ENCODE results near the gene CCND1. TPM values are rescaled to one million over a fixed set of nuclear protein-coding genes. Genes with fewer than 3 reads are reported as not detected.

Gene CCND1
- total RNA-seq, 1 donor from 2014 or later, result 136 TPM

DNA sequence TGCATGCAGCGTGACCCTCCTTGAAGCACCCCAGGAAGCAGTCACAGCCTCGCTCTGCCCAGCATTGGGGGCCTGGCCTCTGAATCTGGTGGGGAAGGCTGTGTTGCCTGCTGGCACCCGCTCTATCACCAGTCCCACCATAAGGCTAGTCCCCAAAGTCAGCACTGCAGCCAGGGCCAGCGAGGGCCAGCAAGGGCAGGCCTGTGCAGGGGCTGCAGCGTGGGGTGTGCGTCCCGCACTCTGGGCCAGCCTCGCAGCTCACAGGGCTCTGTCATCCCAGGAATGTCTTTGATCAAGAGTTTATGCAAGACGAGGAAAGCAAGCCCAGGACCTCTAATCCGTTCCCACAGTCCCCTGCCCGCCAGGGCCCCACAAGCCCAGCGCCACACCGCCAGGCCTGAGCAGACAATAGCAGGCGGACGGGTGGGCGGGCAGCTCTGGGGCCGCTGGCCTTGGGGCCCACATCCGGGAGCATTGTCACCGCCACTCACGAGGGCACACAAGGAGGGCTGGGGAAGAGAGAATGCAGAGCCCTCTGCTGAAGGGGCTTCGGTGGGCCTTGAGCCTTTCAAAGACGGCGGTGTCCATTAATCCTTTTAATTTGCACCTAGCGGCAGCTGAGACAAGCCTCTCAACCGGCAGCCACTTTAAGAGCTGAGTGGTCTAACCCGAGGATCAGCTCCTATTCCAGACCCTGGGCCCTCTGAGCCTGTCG is 17.1 kb downstream of the CCND1 start:
- ATAC-seq (ENCODE audit: poor library complexity) (no peak), DNase-seq (no peak)
- intact Hi-C loops (cut with DNase I), result no loop called here

DNA sequence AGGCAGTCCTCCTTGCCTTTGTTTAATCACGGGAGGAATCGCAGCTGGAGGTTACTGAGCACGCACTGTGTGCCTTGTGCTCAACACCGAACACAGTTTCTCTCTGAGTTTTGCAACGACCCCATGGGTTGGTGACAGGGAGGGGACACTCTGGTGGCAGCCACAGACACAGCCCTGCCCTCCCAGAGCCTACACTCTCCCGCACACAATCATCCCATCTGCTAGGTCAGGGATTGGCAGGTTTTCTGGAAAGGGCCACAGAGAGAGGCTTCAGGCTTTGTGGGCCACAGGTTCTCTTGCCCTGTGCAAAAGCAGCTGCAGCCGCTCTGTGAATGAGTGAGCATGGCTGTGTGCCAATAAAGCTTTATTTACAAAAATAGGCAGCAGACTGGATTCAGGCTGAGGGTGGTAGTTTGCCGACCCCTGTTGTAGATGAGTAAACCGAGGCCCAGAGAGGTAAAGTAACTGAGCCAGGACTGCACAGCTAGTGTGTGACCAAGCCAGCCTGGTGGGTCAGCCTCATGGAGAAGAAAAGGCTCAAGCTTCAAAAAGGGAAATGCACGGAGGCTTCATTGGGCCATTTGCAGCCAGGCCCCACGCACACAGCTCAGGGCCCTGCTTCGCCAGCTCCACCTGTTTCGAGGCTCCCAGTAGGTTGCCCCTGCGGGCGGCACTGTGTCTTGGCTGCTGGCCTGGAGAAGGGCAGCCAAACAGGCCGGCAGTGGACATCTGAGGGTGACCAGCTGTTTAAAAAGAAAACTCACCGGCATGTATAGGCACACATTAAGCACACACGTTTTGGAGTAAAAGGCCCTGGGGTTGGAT is 17.9 kb downstream of the CCND1 start:
- no peak for ATAC-seq (ENCODE audit: poor library complexity)
- intact Hi-C loops (cut with DNase I), result no loop called here
- DNase-seq, result no peak

DNA sequence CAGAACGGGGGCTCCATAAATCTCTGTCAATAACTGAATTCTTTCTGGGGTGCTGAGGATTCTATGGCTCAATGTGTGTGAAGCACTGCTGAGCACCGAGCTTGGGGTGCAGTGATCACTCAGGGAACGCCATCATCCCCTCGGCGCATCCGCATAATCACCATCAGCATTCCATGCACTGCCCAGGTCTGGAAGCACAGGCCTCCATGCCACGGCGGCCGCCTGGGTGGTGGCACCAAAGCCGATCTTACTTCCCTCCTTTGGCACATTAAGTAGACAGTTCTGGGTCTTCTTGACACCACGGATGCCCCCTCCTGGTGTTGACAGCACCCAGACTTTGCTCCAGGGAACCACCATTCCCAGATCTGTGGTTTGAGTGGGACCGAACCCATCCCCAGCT is 18.6 kb downstream of the CCND1 start:
- ATAC-seq (ENCODE audit: poor library complexity), result no peak
- DNase-seq, result no peak
- intact Hi-C loops (cut with DNase I), result no loop called here

DNA sequence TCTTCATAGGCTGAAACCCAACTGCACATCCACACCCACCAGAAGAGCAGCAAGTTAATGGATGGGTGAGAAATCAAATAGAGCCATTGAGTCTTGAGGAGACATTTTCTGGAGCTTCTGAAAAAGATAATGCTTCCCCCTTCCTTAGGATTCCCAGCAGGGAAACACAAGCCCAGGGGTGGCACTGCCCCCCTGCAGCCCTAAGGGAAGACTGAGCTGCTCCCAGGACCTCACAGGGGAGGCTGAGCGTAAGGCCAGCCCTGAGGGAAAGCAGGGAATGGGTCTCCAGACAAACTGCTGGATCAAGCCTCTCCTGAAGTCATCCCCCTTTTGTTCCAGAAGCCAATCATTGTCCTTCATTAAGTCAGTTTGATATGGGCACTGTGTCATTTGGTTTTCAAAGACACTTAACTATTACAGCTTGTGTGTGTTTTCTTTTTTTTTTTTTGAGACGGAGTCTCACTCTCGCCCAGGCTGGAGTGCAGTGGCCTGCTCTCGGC is 19.1 kb downstream of the CCND1 start:
- intact Hi-C loops (cut with DNase I), result no loop called here
- DNase-seq, result no peak
- ATAC-seq (ENCODE audit: poor library complexity), result no peak

DNA sequence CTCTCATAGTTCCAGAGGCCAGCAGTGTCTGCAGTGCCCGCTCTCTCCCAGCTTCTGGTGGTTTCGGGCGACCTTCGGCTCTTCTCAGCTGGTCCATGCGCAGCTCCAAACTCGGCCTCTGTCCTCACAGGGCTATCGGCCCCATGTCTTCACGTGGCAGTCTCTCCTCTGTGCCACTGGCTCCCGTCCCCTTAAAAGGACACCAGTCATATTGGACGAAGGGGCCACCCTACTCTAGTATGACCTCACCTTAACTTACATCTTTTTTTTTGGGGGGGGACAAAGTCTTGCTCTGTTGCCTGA is 20.4 kb downstream of the CCND1 start:
- DNase-seq, result no peak
- intact Hi-C loops (cut with DNase I), result no loop called here
- ATAC-seq (ENCODE audit: poor library complexity), result no peak

DNA sequence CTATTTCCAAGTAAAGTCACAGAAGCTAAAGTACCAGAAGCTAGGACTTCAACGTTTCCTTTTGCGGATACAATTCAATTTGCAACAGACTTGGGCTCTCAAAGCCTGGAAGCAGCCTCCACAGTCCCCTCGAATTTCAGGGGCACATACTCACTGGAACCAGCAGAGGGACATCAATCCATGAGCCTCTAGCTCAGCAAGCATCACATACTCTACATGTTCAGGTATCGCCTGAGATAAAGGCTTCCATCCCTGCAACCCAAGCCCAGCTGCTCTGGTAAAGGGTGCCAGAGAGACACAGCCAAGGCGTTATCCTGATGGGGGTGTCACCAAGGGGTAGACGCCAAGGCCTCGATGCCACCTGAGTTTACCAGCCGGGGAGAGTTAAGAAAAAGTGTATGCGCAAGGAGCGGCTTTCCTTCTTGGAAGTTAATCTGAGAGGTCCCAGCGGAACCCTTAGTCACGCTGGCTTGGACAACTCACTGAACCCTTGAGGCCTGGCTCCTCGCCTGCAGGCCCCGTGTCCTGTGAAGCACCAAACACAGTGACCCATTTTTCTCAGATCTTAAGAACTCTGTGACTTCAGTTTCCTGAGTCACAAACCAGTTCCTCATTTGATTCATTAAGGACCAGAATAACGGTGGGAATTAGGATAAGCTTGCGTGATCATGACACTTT is 21.2 kb downstream of the CCND1 start:
- ATAC-seq (ENCODE audit: poor library complexity) (peak; percentile 63), DNase-seq (peak; percentile 67)
- intact Hi-C loops (cut with DNase I), result no loop called here

DNA sequence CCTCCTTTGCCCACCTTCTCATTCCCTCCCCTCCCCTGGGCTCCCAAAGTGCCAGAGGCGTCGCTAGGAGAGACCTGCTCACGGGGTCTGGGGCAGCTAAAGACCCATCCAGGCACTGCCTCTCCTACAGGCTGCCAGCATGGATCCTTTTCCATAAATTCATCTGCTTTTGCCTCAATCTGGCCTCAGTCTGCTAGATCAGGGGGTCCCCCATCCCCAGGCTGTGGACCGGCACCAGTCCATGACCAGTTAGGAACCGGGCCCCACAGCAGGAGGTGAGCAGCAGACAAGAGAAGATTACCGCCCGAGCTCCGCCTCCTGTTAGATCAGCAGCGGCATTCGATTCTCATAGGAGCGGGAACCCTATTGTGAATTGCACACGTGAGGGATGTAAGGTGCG is 21.9 kb downstream of the CCND1 start:
- peak; percentile 32 for DNase-seq
- ATAC-seq (ENCODE audit: poor library complexity), result no peak
- intact Hi-C loops (cut with DNase I), result no loop called here

DNA sequence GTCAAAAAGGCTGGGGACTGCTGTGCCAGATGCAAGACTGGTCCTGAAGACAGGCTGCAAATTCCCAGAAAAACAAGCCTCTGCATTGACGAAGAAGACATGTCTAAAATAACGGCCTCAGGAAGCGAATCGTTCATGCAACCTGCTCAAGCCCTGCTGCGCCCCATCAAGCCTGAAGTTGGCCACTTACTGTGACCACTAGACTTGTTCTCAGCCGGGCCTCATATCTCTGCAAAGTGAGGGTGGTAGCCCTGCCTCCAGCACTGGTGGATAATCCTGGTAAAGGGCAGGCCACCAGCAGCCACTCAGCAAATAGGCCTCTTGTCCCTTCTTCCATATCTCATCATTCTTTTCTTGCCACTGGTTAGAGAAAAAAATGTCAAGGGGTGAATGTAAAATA is 22.4 kb downstream of the CCND1 start:
- intact Hi-C loops (cut with DNase I), result no loop called here
- no peak for ATAC-seq (ENCODE audit: poor library complexity)
- DNase-seq, result no peak

DNA sequence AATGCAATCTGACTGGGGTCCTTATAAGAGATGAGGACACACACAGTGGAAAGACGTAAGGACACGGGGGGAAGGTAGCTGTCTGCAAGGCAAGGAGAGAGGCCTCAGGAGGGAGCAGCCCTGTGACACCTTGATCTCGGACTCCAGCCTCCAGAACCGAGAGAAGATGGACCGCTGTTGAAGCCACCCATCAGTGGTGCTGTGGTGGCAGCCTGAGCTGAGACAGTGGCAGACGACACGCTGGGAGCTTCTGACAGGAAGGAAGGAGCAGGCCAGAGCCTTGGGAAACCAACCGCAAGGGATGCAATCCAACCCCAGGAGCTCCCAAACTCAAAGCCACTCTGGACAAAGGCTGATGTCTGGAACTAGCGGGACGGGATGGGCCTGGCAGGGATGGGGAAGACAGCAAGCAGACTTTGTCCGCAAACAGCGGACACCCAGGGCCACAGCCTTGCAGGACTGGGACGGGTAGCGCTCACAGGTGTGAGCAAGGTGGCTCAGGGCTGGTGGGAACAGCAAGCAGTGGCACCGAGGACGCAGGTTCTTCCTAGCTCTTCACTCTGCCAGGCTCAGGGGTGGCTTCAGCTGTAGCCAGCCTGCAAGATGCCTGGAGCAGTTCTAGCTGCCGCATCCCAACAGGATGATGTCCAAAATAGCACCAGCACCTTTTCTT is 23.3 kb downstream of the CCND1 start:
- ATAC-seq (ENCODE audit: poor library complexity) (no peak), DNase-seq (peak; percentile 24)
- intact Hi-C loops (cut with DNase I), result no loop called here

DNA sequence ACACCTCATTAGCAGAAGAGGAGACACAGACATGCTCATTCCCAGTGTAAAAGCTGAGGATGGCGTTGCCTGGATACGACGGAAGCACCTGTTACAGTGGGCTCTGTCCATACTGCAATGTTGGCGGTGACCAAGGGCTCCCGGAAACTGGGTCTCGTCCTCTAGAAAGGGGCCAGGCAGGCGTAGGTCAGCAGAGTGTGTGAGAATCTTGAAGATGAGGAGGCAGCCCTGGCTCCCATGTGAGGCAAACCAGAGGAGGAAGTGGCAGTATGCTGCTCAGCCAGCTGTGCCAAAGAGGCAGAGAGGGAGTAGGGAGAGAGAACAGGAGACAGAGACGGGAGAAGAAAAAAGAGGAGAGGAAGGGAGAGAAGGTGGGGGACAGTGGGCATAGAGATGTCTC is 23.9 kb downstream of the CCND1 start:
- DNase-seq, result peak; percentile 36
- intact Hi-C loops (cut with DNase I), result no loop called here
- ATAC-seq (ENCODE audit: poor library complexity), result no peak

DNA sequence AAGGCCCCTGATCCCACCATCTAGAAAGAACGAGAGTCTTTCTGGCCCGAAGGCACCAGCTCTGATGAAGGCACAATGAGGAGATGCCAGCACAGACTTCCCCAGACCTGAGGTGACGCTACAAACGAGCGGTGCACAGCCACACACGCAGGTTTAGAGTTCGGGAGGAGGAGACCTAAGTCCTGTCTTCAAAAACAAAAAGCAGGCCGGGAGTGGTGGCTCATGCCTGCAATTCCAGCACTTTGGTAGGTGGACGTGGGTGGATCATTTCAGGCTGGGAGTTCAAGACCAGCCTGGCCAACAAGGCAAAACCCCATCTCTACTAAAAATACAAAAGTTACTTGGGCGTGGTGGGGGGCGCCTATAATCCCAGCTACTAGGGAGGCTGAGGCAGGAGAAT is 24.7 kb downstream of the CCND1 start:
- DNase-seq, result peak; percentile 17
- ATAC-seq (ENCODE audit: poor library complexity), result no peak
- intact Hi-C loops (cut with DNase I), result no loop called here

DNA sequence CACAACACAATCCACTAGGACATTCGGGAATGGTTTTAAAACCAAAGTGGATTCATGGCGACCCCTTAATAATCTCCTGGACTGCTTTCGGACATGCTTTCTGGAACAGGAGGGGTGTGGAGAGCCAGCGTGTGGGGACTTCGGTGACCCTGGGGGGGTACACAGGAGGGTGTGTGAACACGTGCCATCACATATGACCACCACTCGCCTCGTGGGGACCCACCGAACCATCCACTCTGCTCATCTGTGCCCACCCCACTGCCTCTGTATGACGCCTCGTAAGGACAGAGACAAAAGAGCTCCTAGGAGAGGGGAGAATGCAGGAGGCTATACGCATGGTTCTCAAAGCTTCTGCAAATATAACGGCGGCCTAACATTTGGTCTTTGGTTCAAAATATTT is 25.3 kb downstream of the CCND1 start:
- ATAC-seq (ENCODE audit: poor library complexity) (no peak), DNase-seq (peak; percentile 22)
- intact Hi-C loops (cut with DNase I), result no loop called here

DNA sequence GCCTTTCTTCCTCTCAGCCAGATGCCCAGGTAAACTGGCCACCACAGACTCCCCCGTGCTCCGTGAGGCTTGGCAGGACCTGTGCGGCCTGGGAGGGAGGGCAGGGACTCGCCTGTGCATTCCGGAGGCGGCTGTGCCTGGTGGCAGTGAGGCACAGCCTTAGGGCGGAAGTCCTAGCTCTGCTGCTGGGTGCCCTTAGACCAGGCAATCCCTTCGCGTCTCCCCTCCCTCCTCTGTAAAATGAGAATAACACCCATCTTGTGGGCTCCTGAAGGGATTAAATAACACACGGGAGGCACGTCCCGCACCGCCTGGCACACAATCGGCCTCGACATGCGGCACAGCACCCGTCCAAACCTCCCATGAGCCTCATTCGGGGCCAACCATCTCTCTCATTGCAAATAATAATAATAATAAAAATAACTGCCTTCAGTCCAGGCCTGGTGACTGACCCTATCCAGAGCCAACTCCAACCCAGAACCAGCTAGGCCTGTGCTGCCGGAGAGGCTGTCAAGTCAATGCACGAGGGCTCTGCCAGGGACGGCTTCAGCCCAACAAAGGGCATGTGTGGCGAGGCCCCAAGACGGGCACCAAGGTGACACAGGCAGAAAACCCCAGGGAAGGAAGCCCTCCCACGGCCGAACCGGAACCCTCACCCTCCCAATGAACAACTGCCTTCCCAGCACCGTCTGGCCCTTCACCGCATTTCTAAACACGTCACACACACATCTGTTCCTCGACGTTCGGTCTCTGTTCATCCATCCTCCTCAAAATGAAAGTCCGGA is 26.0 kb downstream of the CCND1 start:
- DNase-seq (peak; percentile 33), ATAC-seq (ENCODE audit: poor library complexity) (no peak)
- intact Hi-C loops (cut with DNase I), result no loop called here

DNA sequence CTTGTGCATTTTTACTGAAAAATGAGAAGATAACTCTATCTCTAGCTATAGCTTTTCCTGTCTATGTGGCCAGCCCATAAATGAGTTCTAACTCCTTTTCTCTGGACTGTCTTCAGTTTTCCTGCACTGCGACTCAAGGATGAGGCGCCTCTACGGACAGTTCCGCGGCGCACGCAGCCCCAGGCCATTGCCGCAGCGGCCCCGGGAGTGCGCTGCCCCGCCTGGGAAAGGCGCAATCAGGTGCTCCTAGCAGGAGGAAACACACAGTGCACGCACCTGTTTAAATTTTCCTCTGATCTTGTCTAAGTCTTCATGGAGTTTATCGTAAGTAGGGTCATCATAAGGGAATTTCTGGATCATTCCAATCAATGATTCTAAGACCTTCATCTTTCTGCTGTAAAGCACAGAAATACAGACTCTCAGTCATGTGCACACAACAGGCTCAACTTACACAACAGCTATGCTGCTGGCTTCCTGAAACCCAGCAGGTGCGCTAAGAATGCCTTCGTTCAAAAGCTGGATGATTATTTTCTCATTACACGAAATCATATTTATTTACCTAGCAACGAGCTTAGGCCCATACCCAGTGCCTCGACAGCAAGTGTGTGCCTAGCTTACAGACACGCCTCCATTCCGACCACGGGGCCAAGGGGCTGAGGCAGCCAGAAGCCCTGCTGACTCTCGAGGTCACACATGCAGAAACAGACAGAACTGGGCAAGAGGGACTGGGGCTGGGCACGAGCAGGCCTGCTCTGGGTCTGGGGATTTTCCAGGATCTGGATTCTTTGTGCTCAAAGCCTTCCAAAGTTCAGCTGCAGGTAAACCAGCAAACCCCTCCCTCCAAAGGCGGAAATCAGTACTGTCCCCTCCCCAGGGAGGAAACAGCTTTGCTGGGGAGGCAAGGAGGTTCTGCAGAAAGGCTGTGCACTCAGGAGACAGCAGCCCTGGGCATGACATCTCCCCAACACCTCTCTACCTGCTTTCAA is 27.0 kb downstream of the CCND1 start:
- ATAC-seq (ENCODE audit: poor library complexity) (no peak), DNase-seq (peak; percentile 16)
- intact Hi-C loops (cut with DNase I), result no loop called here

DNA sequence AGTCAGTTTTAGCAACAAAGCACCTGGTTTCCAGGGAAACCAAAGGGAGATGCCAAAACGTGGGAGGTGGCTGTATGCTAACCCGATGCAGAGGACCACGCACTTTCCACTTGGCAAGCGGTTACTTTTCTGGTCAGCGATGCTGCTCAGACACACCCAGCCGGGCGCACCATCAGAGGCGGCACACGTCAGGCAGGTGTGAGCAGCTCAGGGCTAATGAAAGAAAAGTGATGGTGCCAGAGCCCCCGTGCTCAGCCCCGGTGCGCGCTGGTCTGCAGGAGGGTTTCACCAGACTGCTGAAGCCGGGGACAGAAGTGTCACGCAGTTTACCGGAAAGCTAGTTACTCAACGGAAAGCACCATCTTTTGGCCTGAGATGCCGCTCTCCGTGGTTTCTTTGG is 28.5 kb downstream of the CCND1 start:
- DNase-seq (no peak), ATAC-seq (ENCODE audit: poor library complexity) (no peak)
- intact Hi-C loops (cut with DNase I), result no loop called here

DNA sequence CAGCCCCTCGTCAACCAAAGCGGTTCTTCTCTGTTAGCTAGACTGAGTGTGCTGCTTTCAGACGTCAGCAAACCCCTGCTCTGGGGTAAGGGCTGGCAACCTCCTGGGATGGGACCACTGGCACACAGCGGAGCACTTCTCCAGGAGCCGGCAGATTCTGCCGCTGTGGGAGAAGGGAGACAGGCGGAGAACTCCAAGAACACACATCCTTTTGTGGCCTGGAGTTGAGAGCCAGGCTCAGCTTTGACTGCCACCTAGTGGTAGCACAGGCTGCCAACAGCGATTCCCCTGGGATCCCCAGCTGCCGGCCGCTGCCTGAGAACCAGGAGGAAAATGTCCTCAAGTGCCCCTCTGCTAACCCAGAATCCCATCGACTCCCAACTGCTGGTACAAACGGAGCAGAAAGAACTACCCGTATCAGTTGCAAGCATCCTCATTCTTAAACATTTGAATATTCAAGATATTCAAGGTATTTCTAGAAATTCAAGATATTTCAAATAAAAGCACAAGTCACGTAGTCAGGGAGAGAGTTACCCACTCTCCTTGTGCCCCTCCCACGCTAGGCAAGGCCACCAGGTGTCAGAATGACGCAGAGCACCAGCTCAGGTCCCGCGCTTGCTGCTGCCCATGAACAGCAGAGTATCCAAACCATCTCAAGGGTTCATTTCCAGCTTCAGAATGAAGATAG is 29.3 kb downstream of the CCND1 start:
- DNase-seq, result peak; percentile 91
- intact Hi-C loops (cut with DNase I), result no loop called here
- ATAC-seq (ENCODE audit: poor library complexity), result peak; percentile 72

Measured in Right ventricle myocardium superior (tissue), 1 donor.